Non-pigmented ciliary epithelial cell (primary cell): Measurements from ENCODE around the gene URI1.
A peak's percentile ranks its signal among the peaks of the same experiment; 100 is the strongest.
"Not testable (repeated sequence)": the region's sequence is repeated elsewhere in the genome, so short reads cannot be mapped to it uniquely, and the experiment has no call there.

Source experiments
- DNase-seq: peaks from one replicate; pipeline ENCODE4 v3.0.0-alpha.2; 2010; ENCODE audit warnings: low read depth

The URI1 gene

GRCh38 chr19:30026933-30027332 is 84.9 kb downstream of the URI1 start:
- DNase-seq = no peak

- no peak for DNase-seq
Measured at GRCh38 chr19:30028118-30028991, 86.3 kb downstream of the URI1 start.

GRCh38 chr19:30028992-30029343 is 86.9 kb downstream of the URI1 start:
- no peak for DNase-seq

- DNase-seq = peak; percentile 44
Measured at GRCh38 chr19:30029721-30030510, 87.9 kb downstream of the URI1 start.

- DNase-seq = no peak
Measured at GRCh38 chr19:30034321-30034720, 92.3 kb downstream of the URI1 start.

DNA sequence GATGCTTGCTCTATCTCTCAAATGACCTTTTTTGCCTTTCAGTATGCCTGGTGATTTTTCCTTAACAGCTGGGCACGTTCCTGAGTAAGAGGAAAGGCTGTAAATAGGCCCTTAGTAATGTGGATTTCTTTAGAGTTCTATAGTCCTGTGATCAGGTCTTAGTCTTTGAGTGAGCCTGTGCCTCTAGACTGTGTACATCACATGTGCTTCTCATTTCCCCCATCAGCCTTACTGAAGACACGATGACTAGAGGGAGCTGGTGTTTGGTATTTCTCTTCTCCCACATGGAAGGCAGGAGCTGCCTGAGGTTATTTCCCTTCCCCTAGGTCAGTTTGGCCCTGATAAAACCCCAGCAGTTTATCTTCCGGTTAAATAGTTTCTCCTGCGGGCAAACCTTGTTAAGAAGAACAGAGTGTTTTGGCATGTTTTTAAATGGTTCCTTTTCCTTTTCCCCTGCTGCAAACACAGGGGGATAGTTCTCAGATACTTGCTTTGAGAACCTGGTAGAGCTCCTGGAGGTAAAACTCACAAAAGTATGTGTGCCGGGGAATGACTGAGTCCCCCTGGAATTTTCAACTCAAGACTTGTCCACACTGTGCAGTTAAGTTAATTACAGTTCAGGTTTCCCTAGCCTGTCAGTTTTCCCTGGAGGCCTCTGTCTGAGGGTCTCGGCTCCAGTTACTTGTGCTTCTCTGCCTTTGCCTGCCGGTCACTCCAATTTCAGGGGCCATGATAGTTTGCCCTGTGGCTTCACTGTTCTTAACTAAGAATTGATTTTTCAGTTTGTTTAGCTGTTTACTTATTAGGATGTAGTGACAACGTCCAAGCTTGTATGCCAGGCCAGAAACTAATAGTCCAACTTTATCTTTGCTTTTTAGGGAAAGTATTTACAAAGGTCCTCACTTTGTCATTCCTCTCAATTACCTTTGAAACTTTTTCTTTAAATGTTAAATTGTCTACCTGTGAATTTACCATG is 94.4 kb downstream of the URI1 start:
- peak; percentile 17 for DNase-seq

- DNase-seq = no peak
Measured at GRCh38 chr19:30037835-30038234, 95.8 kb downstream of the URI1 start.

- DNase-seq = not testable (repeated sequence)
Measured at GRCh38 chr19:30041931-30042330, 99.9 kb downstream of the URI1 start.

- DNase-seq = not testable (repeated sequence)
Measured at GRCh38 chr19:30043008-30043407, 101.0 kb downstream of the URI1 start.

- DNase-seq = no peak
Measured at GRCh38 chr19:30044273-30045248, 102.5 kb downstream of the URI1 start.

GRCh38 chr19:30046522-30046921 is 104.5 kb downstream of the URI1 start:
- DNase-seq = peak; percentile 6

GRCh38 chr19:30047432-30047831 is 105.4 kb downstream of the URI1 start:
- DNase-seq = no peak

- no peak for DNase-seq
Measured at GRCh38 chr19:30049226-30049625, 107.2 kb downstream of the URI1 start.

GRCh38 chr19:30049846-30050667 is 108.0 kb downstream of the URI1 start:
- no peak for DNase-seq

GRCh38 chr19:30052122-30053075 is 110.4 kb downstream of the URI1 start:
- no peak for DNase-seq

DNA sequence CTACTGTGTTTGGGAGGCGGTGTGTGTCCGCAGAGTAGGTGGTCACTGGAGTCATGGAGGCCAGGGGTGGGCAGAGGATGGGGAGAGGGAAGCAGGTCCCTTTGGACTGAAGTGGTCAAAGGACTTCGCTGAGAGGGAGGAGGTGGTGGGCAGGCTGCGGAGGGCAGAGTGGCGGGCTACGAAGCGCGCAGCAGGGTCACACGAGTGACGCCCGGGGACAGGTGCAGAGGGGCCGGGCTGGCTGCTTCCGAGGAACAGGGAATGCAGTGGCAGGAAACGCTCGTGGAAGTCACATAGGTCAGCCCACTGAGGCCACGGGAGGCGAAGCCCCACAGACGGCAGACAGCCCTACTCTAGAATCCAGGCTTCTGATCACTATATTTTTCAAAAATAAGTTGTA is 111.5 kb downstream of the URI1 start:
- no peak for DNase-seq

DNA sequence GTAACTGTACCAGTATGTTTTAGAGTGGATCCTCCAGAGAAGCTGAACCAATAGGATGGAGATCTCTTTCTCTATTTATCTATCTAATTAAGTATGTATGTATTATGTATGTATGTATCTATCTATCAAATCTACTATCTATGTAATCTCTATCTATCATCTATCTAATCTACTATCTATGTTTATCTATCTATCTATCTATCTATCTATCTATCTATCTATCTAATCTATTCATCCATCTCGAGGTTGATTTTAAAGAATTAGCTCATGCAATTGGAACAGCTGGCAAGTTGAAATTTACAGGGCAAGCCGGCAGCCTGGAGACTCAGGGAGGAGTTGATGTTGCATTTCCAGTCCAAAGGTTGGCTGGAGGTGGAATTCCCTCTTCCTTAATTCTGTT is 112.2 kb downstream of the URI1 start:
- DNase-seq = no peak

DNA sequence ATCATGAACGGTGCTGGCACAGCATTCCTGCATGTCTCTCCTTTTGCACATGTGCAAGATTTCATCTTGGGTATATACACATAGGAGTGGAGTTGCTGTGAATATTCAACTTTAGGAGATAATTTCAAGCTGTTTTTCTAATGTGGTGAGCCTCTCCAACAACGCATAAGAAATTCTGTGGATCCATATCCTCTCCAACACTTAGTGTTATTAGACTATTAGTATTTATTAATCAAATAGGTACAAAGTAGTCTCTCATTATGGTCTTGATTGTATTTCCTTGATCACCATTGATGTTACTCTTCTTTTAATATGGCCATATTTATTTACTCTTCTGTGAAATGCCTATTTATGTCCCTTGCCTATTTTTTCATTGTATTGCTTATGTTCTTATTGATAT is 114.5 kb downstream of the URI1 start:
- DNase-seq = no peak
